ENCODE measurements around the gene AP4E1. TPM values are rescaled to one million over a fixed set of nuclear protein-coding genes. Genes with fewer than 3 reads are reported as not detected.

AP4E1 gene
- total and polyA plus RNA-seq, 2 of the 8 experiments (the other 6 are each of a cell fraction or from before 2014, with no cell fraction given), result 1.4 to 10.9 TPM

- H4K5ac ChIP-seq (ENCODE audit: insufficient read length, low read depth, low read length), result no peak overlapping the region
- CTCF ChIA-PET (ENCODE audit: partially characterized antibody), result interaction anchor here (0.5 to 3.2 kb wide), 8 partner anchors 9 to 374 kb away, joined by 3 to 9 read pairs (median 3); no protein-coding TSS in a partner anchor
- no peak overlapping the region for H2BK12ac ChIP-seq (ENCODE audit: low read depth, low read length)
- no peak overlapping the region for H3K9ac ChIP-seq (replicated peaks in 1 of 4; ENCODE audit: extremely low read depth in 1 of 4, low read depth in 3 of 4, low read length in 3 of 4)
- no peak overlapping the region for H2AFZ ChIP-seq (ENCODE audit: low read length)
- no peaks in the 10 kb centered on the region for H3K36me3 ChIP-seq (ENCODE audit: control insufficient read depth in 2 of 4, insufficient read depth in 4 of 4, low read length in 3 of 4)
- no peaks in the 10 kb centered on the region for H4K20me1 ChIP-seq (replicated peaks in 1 of 2; ENCODE audit: control insufficient read depth in 1 of 2, insufficient read depth in 2 of 2, low read length in 2 of 2)
- H3K4me2 ChIP-seq (ENCODE audit: insufficient read depth in 1 of 2, low read depth in 2 of 2, low read length in 2 of 2), result no peak overlapping the region
- H3K4me3 ChIP-seq (ENCODE audit: extremely low read depth in 1 of 4, insufficient read depth in 2 of 4, low read depth in 3 of 4, low read length in 4 of 4), result no peak overlapping the region
- H3K27ac ChIP-seq (ENCODE audit: low read depth, low read length), result no peak overlapping the region
- H3K4me1 ChIP-seq (replicated peaks in 1 of 4; ENCODE audit: control insufficient read depth in 3 of 4, insufficient read depth in 4 of 4, low read length in 3 of 4), result no peaks in the 10 kb centered on the region
- no peak overlapping the region for H3K14ac ChIP-seq (ENCODE audit: insufficient read length)
- no peak overlapping the region for H2BK15ac ChIP-seq (ENCODE audit: low read length)
- H2BK5ac ChIP-seq (ENCODE audit: low read depth, low read length), result no peak overlapping the region
- no peak overlapping the region for H4K91ac ChIP-seq (replicated peaks; ENCODE audit: insufficient read length, low read length)
- no peak overlapping the region for H3K4ac ChIP-seq (replicated peaks; ENCODE audit: insufficient read length, low read depth, low read length)
- POLR2A ChIA-PET (ENCODE audit: partially characterized antibody), result interaction anchor here (0.6 to 1.2 kb wide), 3 partner anchors 327 to 617 kb away, joined by 3 read pairs; no protein-coding TSS in a partner anchor
- no peaks in the 10 kb centered on the region for H3K9me3 ChIP-seq (ENCODE audit: insufficient read depth in 2 of 2, low read depth in 1 of 2, low read length in 1 of 2)
- no peak overlapping the region for H2BK120ac ChIP-seq (replicated peaks; ENCODE audit: low read depth, low read length)
- no peaks in the 10 kb centered on the region for H3K23me2 ChIP-seq (ENCODE audit: low read depth, low read length)
- no peak overlapping the region for H3K18ac ChIP-seq (ENCODE audit: extremely low read depth, low read length)
- H2BK20ac ChIP-seq (ENCODE audit: low read length), result no peak overlapping the region
- no peaks in the 10 kb centered on the region for H3K79me2 ChIP-seq (ENCODE audit: control insufficient read depth in 1 of 2, insufficient read depth in 2 of 2, low read length in 2 of 2)
- no peaks in the 10 kb centered on the region for H3K79me1 ChIP-seq (ENCODE audit: low read depth, low read length)
- no peak overlapping the region for H4K8ac ChIP-seq (ENCODE audit: extremely low read depth, insufficient read depth, low read length)
- no peak for DNase-seq (ENCODE audit: low read depth in 1 of 2, low spot score in 2 of 2)
- no peaks in the 10 kb centered on the region for H3K27me3 ChIP-seq (replicated peaks in 1 of 4; ENCODE audit: control insufficient read depth in 3 of 4, extremely low read depth in 1 of 4, insufficient read depth in 3 of 4, low read length in 3 of 4)
- 90% methylated on average over 4 of the region's 4 CpGs; no CpG with 5 or more reads in 1 of the 2 experiments for WGBS, 2 experiments (ENCODE audit: extremely low coverage in 1 of 2, insufficient coverage in 1 of 2, insufficient read length in 1 of 2, insufficient replicate concordance in 2 of 2, low coverage in 1 of 2, low lambda C conversion rate in 2 of 2, missing lambda C conversion rate in 1 of 2)
- no peak for FAIRE-seq
- H2AK5ac ChIP-seq (ENCODE audit: low read depth, low read length), result no peak overlapping the region
- no peak overlapping the region for H3K56ac ChIP-seq (replicated peaks; ENCODE audit: insufficient read length, low read depth, low read length)
- no peak overlapping the region for H3K23ac ChIP-seq (ENCODE audit: insufficient read length)
- no peak for TF ChIP-seq NANOG (IDR thresholded peaks at IDR 0.05; ENCODE audit: insufficient read depth, low read depth, low read length, poor library complexity, severe bottlenecking)
- TF ChIP-seq, protein P1, sequence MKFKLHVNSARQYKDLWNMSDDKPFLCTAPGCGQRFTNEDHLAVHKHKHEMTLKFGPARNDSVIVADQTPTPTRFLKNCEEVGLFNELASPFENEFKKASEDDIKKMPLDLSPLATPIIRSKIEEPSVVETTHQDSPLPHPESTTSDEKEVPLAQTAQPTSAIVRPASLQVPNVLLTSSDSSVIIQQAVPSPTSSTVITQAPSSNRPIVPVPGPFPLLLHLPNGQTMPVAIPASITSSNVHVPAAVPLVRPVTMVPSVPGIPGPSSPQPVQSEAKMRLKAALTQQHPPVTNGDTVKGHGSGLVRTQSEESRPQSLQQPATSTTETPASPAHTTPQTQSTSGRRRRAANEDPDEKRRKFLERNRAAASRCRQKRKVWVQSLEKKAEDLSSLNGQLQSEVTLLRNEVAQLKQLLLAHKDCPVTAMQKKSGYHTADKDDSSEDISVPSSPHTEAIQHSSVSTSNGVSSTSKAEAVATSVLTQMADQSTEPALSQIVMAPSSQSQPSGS (IDR thresholded peaks at IDR 0.05; ENCODE audit: low read length), result no peak
- no peak for TF ChIP-seq RBBP5 (IDR thresholded peaks at IDR 0.05; ENCODE audit: borderline replicate concordance, low read depth, low read length)
- TF ChIP-seq SIN3A (conservative IDR thresholded peaks at IDR 0.05 in 1 of 2, IDR thresholded peaks at IDR 0.05 in 1 of 2; ENCODE audit: low read depth in 1 of 2, low read length in 2 of 2), result no peak
- no peak for TF ChIP-seq SP1 (IDR thresholded peaks at IDR 0.05; ENCODE audit: low read depth, low read length)
- TF ChIP-seq CBX5 (IDR thresholded peaks at IDR 0.05; ENCODE audit: low read depth, low read length), result no peak
- no peak for TF ChIP-seq KDM5A (IDR thresholded peaks at IDR 0.05; ENCODE audit: low read length)
- no peak for TF ChIP-seq RFX5 (IDR thresholded peaks at IDR 0.05; ENCODE audit: borderline replicate concordance, low read depth, low read length)
- no peak for TF ChIP-seq MAFK (IDR thresholded peaks at IDR 0.05; ENCODE audit: low read depth, low read length)
- TF ChIP-seq NRF1 (IDR thresholded peaks at IDR 0.05; ENCODE audit: low read depth, low read length), result no peak
- no peak for TF ChIP-seq PHF8 (conservative IDR thresholded peaks at IDR 0.05; ENCODE audit: low read depth, low read length)
These were observed 29.4 kb upstream of the AP4E1 start for GRCh38 chr15:50879016-50879617.
